NCI-H345 (cell line): Measurements from ENCODE around the gene RAMP3.
"Not testable (repeated sequence)": the region's sequence is repeated elsewhere in the genome, so short reads cannot be mapped to it uniquely, and the experiment has no call there.

Experiments
- DNase-seq: peaks from one replicate; lab custom pipeline; 2025; lab: John Stamatoyannopoulos, UW

The RAMP3 gene

GRCh38 chr7:45156516-45157272, 897 bp upstream of the RAMP3 start:
- no peak for DNase-seq

DNA sequence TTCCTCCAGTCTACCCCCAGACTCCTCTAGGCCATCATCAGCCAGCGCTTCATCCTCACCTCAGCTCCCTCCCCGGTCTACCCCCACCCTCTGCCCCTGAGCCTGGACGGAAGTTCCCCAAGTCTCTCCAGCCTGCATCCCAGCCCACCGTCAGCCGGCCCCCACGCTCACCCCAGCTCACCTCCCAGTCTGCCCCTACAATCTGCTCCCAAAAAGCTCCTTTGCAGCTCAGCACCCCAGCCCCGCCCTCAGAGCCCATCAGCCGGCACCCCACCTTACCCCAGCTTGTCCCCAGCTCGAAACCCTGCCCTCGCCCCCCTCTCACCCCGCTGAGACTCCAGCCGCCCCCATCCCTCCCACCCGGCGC, 322 bp upstream of the RAMP3 start:
- DNase-seq: no peak

- no peak for DNase-seq
Observed at GRCh38 chr7:45158471-45158870, 880 bp downstream of the RAMP3 start.

- DNase-seq: no peak
Observed at GRCh38 chr7:45159296-45159695, 1.7 kb downstream of the RAMP3 start.

DNA sequence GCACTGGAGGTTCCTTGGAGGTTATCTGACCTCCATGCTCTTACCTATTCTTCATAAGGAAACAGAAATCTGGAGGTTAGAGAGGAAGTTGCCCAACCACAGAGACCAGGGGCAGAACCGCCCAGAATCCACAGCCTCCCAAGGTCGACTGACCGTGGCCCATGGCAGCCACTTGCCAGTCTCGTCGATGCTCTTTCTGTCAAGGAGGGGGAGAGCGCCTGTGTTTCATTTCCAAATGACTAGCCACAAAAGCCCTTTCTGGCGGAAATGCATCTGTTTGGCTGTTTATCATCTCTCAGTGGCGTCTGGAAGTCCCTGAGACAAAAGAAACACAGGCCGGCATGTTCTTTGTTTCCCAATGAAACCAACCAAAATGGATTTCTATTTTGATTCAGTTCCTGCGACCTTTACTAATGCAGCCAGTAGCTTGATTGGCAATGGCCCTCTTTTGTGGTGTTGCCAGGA, 2.9 kb downstream of the RAMP3 start:
- DNase-seq: no peak

GRCh38 chr7:45161138-45161537, 3.5 kb downstream of the RAMP3 start:
- no peak for DNase-seq

GRCh38 chr7:45161842-45162241, 4.3 kb downstream of the RAMP3 start:
- DNase-seq: no peak

GRCh38 chr7:45162311-45162845, 4.8 kb downstream of the RAMP3 start:
- DNase-seq: no peak

DNA sequence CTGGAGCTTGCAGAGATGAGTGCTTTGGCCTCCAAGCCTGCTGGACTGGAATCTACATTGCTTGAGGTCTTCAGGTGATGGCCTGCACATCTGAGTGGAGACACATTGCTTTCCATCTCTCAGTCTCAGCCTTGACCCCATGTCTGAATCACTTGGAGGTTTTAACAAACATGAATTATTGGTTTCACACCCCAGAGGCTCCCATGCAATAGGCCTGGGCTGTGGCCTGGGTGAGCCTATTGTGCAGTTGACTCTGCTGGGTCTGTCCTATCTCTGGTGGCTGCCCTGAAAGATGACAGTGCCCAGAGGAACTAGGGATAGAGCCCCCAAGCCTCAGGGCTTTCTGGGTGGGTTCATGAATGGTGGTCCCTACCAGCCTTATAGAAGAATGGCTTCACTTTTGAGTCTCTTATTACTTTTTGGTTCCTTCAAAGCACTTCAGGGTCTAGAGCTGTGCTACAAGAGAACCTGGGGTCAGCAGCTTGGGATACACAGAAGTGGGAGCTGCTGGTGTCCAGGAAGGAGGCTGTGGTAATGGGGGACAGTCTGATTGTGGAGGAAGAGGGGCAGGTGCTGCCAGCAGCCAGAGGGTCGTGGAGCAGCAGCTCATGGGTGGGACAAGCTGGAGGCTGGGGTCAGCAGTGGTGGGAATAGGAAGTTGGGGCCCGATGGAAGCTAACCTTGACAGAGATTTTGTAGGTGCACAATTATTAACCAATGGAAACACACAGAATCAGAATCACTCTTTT, 5.5 kb downstream of the RAMP3 start:
- DNase-seq: no peak

DNA sequence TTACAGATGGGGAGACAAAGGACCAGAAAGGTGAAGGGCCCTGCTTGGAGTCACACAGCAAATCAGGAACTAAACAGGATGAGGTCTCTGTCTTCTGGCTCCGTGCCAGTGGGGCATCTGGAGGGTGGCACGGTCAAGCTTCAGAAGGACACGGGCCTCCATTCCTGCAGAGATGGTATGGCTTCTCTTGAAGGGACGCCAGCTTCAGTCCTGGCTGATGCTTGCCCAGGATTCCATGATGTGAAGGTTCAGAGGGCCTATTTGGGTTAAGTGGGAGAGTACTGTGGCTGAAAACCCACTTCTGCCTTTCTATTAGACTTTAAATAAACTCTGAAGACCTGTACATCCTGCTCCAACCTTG, 6.1 kb downstream of the RAMP3 start:
- DNase-seq: no peak

DNA sequence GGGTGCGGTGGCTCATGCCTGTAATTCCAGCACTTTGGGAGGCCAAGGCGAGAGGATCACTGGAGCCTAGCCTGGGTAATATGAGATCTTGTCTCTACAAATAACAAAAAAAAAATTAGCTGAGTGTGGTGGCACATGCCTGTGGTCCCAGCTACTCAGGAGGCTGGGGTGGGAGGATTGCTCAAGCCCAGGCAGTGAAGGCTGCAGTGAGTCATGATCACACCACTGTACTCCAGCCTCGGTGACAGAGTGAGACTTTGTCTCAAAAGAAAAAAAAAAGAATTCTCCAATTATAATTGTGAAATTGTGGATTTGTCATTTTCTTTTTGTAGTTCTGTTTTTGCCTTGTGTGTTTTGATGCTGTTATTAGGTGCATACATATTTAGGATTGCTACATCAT, 6.7 kb downstream of the RAMP3 start:
- not testable (repeated sequence) for DNase-seq

DNA sequence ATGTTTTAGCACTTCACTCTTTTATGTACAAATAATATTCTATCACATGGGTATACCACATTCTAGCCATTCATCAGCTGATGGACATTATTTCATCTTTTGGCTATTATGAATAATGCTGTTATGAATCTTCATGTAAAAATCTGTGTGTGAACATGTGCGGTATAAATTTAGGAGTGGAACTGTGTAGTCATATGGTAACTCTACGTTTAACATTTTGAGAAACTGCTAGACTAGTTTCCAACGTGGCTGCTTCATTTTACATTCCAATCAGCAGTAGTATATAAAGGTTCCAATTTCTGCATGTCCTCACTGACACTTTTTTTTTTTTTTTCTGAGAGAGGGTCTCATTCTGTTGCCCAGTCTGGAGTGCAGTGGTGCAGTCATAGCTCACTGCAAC, 8.3 kb downstream of the RAMP3 start:
- no peak for DNase-seq

DNA sequence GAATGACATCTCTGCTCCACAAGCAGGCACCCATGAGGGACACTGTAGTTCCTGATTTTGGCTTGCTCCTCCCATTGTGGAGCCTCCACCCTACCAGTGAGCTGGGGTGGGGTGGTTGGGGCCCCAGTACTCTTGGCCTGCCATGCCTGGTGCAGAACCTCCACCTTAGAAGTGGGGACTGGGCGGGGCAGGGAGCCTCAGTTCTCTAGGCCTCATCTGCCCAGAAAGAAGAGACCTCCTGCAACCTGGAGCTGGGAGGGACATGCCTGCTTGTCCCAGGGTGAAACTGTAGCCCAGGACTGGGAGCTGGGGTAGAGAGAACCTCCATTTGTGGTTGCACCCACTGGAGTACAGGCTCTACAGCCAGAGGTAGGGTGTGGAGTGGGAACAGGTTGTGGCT, 14.4 kb downstream of the RAMP3 start:
- DNase-seq: no peak

DNA sequence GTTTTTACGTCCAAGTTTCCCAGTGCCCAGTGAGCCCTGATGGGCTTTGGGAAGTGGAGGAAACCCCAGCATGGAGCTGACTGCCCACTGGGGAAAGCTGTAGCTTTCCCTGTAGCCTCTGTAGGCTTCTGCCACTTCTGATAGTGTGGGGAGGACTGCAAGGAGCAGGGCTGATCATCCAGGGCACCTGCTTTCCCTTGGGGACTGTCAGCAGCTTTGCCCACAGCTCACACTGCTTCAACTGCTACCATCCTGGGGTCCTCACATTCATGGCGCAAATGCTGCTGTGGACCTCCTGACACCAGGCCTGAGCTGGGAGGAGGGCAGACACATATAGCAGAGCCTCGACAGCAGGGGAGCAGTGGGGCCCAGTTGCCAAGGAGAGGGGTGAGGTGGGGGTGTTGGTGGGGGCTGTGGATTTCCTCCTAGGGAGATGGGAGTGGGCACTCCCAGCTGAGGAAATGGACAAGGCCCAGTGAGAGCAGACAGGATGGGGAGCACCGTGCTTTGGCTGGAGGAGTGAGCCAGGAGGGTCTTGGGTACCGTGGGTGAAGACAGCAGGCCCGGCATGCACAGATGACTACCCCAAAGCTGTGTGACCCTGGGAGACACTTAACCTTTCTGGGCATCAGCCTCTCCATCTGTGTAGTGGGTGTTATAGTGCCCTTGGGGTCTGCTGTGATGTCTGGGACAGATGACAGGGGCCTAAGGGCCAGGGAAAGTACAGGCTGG, 16.2 kb downstream of the RAMP3 start:
- DNase-seq: no peak

DNA sequence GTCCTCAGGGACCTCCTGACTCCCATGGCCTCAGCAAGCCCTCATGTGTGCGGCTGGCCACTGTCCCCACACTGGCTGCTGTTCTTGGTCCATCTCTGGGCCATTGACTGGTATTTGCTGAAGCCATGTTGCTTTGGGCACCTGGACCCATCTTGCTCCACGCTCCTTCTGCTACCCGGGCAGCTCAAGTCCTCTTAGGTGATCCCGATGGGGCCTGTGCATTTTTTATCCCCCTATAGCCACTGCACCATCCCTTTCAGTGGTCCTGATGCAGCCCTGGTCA, 16.7 kb downstream of the RAMP3 start:
- DNase-seq: no peak

DNA sequence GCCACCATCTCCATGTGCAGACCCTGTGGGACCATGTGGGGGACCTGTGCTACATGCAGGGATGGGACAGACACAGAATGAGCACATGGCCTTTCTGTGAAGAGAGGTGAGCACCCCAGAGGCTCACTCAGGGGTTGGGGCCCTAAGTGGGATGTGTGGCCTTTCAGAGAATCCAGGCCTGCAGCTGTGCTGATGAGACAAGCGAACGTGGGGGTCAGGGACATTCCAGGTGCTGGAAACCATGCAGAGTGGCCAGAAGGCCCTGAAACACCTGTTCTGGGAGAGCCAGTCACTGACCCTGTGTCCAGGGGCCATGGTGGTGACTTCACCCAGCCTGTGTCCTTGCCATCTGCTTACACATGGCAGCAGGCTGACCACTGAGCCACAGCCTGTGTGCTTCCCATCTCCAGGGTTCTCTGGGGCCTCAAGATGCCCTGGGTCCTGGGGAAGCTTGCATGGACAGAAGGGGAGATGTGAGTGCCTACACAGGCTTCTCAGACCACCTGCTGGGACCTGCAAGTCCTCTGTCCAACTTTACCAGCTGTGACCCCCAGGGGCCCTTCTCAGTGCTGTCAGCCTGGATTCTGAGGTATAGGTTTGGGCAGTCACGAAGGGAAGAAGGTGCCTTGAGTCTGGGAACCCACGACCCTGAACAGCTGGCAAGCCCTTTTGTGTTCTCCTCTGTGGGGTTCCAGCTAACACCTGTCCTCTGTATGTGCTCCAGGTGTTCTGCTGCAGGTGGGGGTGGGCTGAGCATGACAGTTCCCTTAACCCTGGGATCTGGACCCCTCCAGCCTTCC, 17.6 kb downstream of the RAMP3 start:
- peak; percentile 1 for DNase-seq

DNA sequence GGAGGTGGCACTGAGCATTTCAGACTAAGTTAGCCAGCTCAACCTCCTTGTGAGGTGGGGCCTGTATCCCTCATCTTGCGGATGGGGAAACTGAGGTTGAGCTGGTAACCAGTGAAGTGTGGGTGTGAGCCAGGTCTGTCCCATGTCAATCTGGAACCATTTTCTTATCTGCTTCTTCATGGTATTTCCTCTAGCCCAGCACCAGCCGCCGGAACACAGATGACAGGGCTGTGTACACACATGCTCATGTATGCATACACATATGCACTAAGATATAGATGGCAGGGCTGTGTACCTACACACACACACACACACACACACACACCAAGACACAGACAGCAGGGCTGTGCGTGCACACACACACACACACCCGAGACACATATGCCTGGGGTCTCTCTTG, 18.5 kb downstream of the RAMP3 start:
- DNase-seq: no peak

- no peak for DNase-seq
Observed at GRCh38 chr7:45176886-45177731, 19.5 kb downstream of the RAMP3 start.

GRCh38 chr7:45177801-45178200, 20.2 kb downstream of the RAMP3 start:
- DNase-seq: no peak

DNA sequence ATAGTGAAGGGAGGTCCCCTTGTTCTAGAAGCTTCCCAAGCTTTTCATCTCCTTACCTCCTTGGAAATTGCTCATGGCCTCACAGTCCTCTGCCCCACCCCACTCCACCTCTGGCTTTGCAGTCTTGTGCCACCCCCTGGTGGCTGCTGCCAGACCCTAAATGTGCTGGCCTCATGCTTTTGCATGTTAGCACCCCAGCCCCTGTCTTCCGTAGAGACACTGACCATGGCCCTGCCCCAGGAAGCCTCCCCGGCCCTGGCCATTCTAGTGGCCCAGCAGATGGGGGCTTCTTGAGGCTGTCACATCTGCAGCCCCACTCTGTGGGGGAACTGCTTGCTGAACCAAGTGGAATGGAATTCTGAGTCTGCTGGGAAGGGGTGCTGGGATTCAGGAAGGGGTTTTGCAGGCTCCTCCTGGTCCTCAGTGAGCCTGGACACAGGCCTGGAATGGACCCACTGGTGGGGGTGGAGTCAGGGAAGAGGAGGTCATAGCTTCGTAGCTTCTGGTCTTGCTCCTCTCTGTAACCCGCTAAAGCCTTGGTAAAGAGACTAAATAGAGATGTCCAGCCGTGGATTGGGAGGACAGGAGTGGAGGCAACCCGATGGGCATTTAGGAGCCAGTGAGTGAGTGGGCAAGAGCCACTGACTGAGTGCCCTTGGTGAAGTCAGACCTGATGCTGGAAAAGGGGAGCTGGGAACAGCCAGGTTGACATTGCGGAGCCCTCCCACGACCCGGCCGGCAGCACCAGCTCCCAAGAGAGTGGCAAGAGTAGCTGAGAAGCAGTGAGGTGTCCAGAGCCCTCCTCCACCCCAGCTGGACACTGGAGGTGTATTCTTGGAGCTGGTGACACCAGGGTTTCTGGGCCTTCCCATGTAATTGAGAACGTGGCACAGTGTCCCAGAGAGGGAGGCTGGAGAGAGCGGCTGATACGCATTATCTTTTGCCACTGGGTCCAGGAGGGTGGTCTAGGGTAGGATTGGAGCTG, 20.9 kb downstream of the RAMP3 start:
- peak; percentile 0 for DNase-seq
